Measurements from ENCODE around the gene KLHDC8B.

- no peak for TF ChIP-seq CTCF (conservative IDR thresholded peaks at IDR 0.05 in 1 of 2, IDR thresholded peaks at IDR 0.05 in 1 of 2; ENCODE audit: low read depth in 1 of 2, low read length in 2 of 2)
- TF ChIP-seq EZH2 (IDR thresholded peaks at IDR 0.05; ENCODE audit: low read length, missing control alignments) = no peak
These were observed 1.9 kb downstream of the KLHDC8B start for GRCh38 chr3:49173116-49173791.
